Ishikawa (cell line): ENCODE measurements around the gene OR4E1.

Source experiments
- CEBPB ChIP-seq: IDR thresholded peaks from 2 replicates; pipeline ENCODE4 v1.6.1; 2012
- CREB1 ChIP-seq: IDR thresholded peaks from 2 replicates; pipeline ENCODE4 v1.6.1; 2012; ENCODE audit warnings: low read depth
- EGR1 ChIP-seq: IDR thresholded peaks from 2 replicates; pipeline ENCODE4 v1.6.1; 2012
- EP300 ChIP-seq: IDR thresholded peaks from 2 replicates; pipeline ENCODE4 v1.6.1; 2012; ENCODE audit warnings: borderline replicate concordance
- FOXM1 ChIP-seq: IDR thresholded peaks from 2 replicates; pipeline ENCODE4 v1.6.1; 2012; ENCODE audit warnings: low read depth, borderline replicate concordance
- MAX ChIP-seq: IDR thresholded peaks from 2 replicates; pipeline ENCODE4 v1.6.1; 2012
- NFIC ChIP-seq: IDR thresholded peaks from 2 replicates; pipeline ENCODE4 v1.6.1; 2012
- RAD21 ChIP-seq: IDR thresholded peaks from 2 replicates; pipeline ENCODE4 v1.6.1; 2012; ENCODE audit warnings: low read depth
- REST ChIP-seq: IDR thresholded peaks from 2 replicates; pipeline ENCODE4 v1.6.1; 2012; ENCODE audit warnings: low read depth, mild to moderate bottlenecking
- TAF1 ChIP-seq: IDR thresholded peaks from 2 replicates; pipeline ENCODE4 v1.6.1; 2012; ENCODE audit warnings: low read depth, mild to moderate bottlenecking
- TCF12 ChIP-seq: IDR thresholded peaks from 2 replicates; pipeline ENCODE4 v1.6.1; 2012; ENCODE audit warnings: low read depth
- TEAD4 ChIP-seq: IDR thresholded peaks from 2 replicates; pipeline ENCODE4 v1.6.1; 2012
- USF1 ChIP-seq: IDR thresholded peaks from 2 replicates; pipeline ENCODE4 v1.6.1; 2012
- YY1 ChIP-seq: IDR thresholded peaks from 2 replicates; pipeline ENCODE4 v1.6.1; 2012; ENCODE audit warnings: low read depth
- ZBTB7A ChIP-seq: IDR thresholded peaks from 2 replicates; pipeline ENCODE4 v1.6.1; 2012; ENCODE audit warnings: low read depth

OR4E1 gene

GRCh38 chr14:21654215-21654614, 19.4 kb downstream of the OR4E1 start:
- TF ChIP-seq RAD21 = no peak
- no peak for TF ChIP-seq EGR1
- no peak for TF ChIP-seq NFIC
- no peak for TF ChIP-seq EP300

DNA sequence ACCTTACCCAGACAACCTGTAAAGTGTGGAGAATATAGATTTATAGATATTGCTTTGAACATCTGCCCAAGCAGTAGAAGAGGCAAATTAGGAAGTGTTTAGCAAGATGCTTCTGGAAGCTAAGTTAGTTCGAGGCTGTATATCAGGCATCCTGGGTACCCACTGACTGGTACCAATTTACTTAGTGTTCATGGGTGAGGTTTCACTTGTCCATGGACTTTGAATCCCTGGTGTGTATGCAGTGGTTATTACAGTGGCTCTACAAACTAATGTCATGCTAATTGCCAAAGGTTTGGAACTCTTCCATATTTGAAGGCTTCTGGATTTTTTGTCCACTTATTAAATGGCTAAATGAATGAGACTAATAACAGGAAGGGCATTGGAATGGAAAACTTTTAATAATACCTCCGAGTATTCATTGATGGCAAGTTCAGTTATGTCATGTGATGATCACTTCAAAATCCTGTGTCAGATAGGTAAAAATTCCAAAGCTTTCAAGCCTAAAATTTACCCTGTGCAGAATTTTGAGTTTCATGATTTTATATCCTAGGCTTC, 20.2 kb downstream of the OR4E1 start, which contains the start of gene OR4E2:
Gene OR4E2 (plus strand): TSS at position 505 of the 555 bp plus-strand sequence. CDS start 11,248 bp downstream, outside the sequence.
- TF ChIP-seq FOXM1 (no peak), TCF12 (no peak), ZBTB7A (no peak), YY1 (no peak), USF1 (no peak), CEBPB (no peak), REST (no peak), TAF1 (no peak), EGR1 (no peak), RAD21 (no peak), MAX (no peak), EP300 (no peak), TEAD4 (no peak), CREB1 (no peak), NFIC (no peak)

- no peak for TF ChIP-seq CREB1
- no peak for TF ChIP-seq TCF12
- TF ChIP-seq MAX = no peak
- TF ChIP-seq REST = no peak
Observed at GRCh38 chr14:21652209-21652808, 21.3 kb downstream of the OR4E1 start.

DNA sequence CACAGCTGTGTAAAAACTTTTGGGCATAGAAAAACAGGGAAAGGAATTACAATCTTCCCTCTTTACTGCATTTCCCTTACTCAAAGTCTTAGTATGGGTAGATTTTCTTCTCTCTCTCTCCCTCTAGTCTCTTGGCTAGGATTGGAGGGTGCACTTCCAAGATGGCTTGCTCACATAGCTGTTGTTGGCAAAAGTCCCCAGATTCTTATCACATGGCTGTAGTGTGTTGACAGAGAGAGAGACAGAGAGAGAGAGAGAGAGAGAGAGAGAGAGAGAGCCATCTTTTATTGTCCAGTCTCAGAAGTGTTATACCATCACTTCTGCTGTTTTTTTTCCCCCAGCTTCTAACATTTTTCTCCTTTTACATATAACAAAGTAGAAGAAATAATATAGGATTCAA, 26.2 kb downstream of the OR4E1 start:
- TF ChIP-seq YY1 (no peak), MAX (no peak), CREB1 (no peak), ZBTB7A (no peak), USF1 (no peak), REST (no peak), NFIC (no peak), CEBPB (no peak), EP300 (no peak), EGR1 (no peak), TCF12 (no peak), TEAD4 (no peak), RAD21 (no peak), FOXM1 (no peak), TAF1 (no peak)

GRCh38 chr14:21643407-21643806, 30.2 kb downstream of the OR4E1 start:
- no peak for TF ChIP-seq MAX
- no peak for TF ChIP-seq CREB1
